ENCODE data around the gene PEX5L. TPM values are rescaled to one million over a fixed set of nuclear protein-coding genes. Genes with fewer than 3 reads are reported as not detected.

Gene PEX5L
- total and polyA plus RNA-seq, 2 donors (not counting 1 experiment from before 2014, with no cell fraction given) = not detected

- H2AFZ ChIP-seq (ENCODE audit: insufficient read depth, low read depth, low read length, poor library complexity, severe bottlenecking) = no peak overlapping the region
- no peak for ATAC-seq (ENCODE audit: low read depth)
- no peak for TF ChIP-seq EZH2 (IDR thresholded peaks at IDR 0.05; ENCODE audit: borderline replicate concordance, insufficient read depth, low read depth, low read length, poor library complexity, severe bottlenecking)
- no peak for TF ChIP-seq CTCF (IDR thresholded peaks at IDR 0.05)
- CTCF ChIA-PET = no interaction called here
- WGBS (ENCODE audit: insufficient coverage) = 67% methylated on average over 1 of the region's 3 CpGs
- no peaks in the 10 kb centered on the region for H3K36me3 ChIP-seq (replicated peaks in 1 of 2; ENCODE audit: control extremely low read depth in 1 of 2, control insufficient read depth in 1 of 2, extremely low read depth in 1 of 2, insufficient read depth in 2 of 2, low read length in 1 of 2)
- H3K79me2 ChIP-seq (ENCODE audit: control insufficient read depth, insufficient read depth, low read length) = no peaks in the 10 kb centered on the region
- H3K4me1 ChIP-seq (ENCODE audit: control insufficient read depth in 2 of 2, insufficient read depth in 2 of 2, low read length in 2 of 2) = no peaks in the 10 kb centered on the region
- intact Hi-C loops (cut with micrococcal nuclease) = no loop called here
- no peak overlapping the region for H3K4me3 ChIP-seq (ENCODE audit: control extremely low read depth in 1 of 5, extremely low read depth in 1 of 5, insufficient read depth in 1 of 5, low read depth in 2 of 5, low read length in 4 of 5)
- H3K27ac ChIP-seq (ENCODE audit: low read length in 2 of 2) = no peak overlapping the region
- POLR2A ChIA-PET = no interaction called here
- H4K20me1 ChIP-seq (ENCODE audit: control insufficient read depth, insufficient read depth, low read length, poor library complexity, severe bottlenecking) = no peaks in the 10 kb centered on the region
- Mint-ChIP-seq H3K9me3 (ENCODE audit: insufficient read depth) (no peaks in the 10 kb centered on the region), H3K27me3 (peaks cover 18% of the 10 kb centered on the region), H3K4me3 (no peak overlapping the region), H3K4me1 (no peaks in the 10 kb centered on the region), H3K27ac (no peak overlapping the region)
- DNase-seq = no peak
- H3K4me2 ChIP-seq (replicated peaks; ENCODE audit: low read depth, low read length, poor library complexity, severe bottlenecking) = no peak overlapping the region
- H3K9me3 ChIP-seq (ENCODE audit: control extremely low read depth in 1 of 3, control insufficient read depth in 2 of 3, insufficient read depth in 1 of 3, low read length in 2 of 3) = no peaks in the 10 kb centered on the region
- H3K27me3 ChIP-seq (replicated peaks in 1 of 4; ENCODE audit: control extremely low read depth in 1 of 4, control insufficient read depth in 3 of 4, insufficient read depth in 4 of 4, low read length in 3 of 4) = peaks cover 0 to 2% (median 0%) of the 10 kb centered on the region in 4 experiments
- H3K9ac ChIP-seq (ENCODE audit: low read length) = no peak overlapping the region
These were observed 194.7 kb downstream of the PEX5L start for GRCh38 chr3:179842061-179842460.

GRCh38 chr3:179840985-179841384, 195.8 kb downstream of the PEX5L start:
- H2AFZ ChIP-seq (ENCODE audit: insufficient read depth, low read depth, low read length, poor library complexity, severe bottlenecking) = no peak overlapping the region
- H3K9ac ChIP-seq (ENCODE audit: low read length) = no peak overlapping the region
- TF ChIP-seq CTCF (IDR thresholded peaks at IDR 0.05) (no peak), EZH2 (IDR thresholded peaks at IDR 0.05; ENCODE audit: borderline replicate concordance, insufficient read depth, low read depth, low read length, poor library complexity, severe bottlenecking) (no peak)
- DNase-seq = no peak
- no peak for ATAC-seq (ENCODE audit: low read depth)
- no peaks in the 10 kb centered on the region for H3K9me3 ChIP-seq (ENCODE audit: control extremely low read depth in 1 of 3, control insufficient read depth in 2 of 3, insufficient read depth in 1 of 3, low read length in 2 of 3)
- no peaks in the 10 kb centered on the region for H3K4me1 Mint-ChIP-seq
- H3K27me3 ChIP-seq (replicated peaks in 1 of 4; ENCODE audit: control extremely low read depth in 1 of 4, control insufficient read depth in 3 of 4, insufficient read depth in 4 of 4, low read length in 3 of 4) = peaks cover 0 to 2% (median 0%) of the 10 kb centered on the region in 4 experiments
- H4K20me1 ChIP-seq (ENCODE audit: control insufficient read depth, insufficient read depth, low read length, poor library complexity, severe bottlenecking) = no peaks in the 10 kb centered on the region
- WGBS (ENCODE audit: insufficient coverage) = 94% methylated on average over 4 of the region's 7 CpGs
- H3K36me3 ChIP-seq (replicated peaks in 1 of 2; ENCODE audit: control extremely low read depth in 1 of 2, control insufficient read depth in 1 of 2, extremely low read depth in 1 of 2, insufficient read depth in 2 of 2, low read length in 1 of 2) = no peaks in the 10 kb centered on the region
- no peak overlapping the region for H3K27ac Mint-ChIP-seq
- H3K27ac ChIP-seq (ENCODE audit: low read length in 2 of 2) = no peak overlapping the region
- no peak overlapping the region for H3K4me2 ChIP-seq (replicated peaks; ENCODE audit: low read depth, low read length, poor library complexity, severe bottlenecking)
- CTCF ChIA-PET = no interaction called here
- intact Hi-C loops (cut with micrococcal nuclease) = no loop called here
- H3K9me3 Mint-ChIP-seq (ENCODE audit: insufficient read depth) = no peaks in the 10 kb centered on the region
- no peak overlapping the region for H3K4me3 ChIP-seq (ENCODE audit: control extremely low read depth in 1 of 5, extremely low read depth in 1 of 5, insufficient read depth in 1 of 5, low read depth in 2 of 5, low read length in 4 of 5)
- no peak overlapping the region for H3K4me3 Mint-ChIP-seq
- no peaks in the 10 kb centered on the region for H3K79me2 ChIP-seq (ENCODE audit: control insufficient read depth, insufficient read depth, low read length)
- peaks cover 18% of the 10 kb centered on the region for H3K27me3 Mint-ChIP-seq
- POLR2A ChIA-PET = no interaction called here
- H3K4me1 ChIP-seq (ENCODE audit: control insufficient read depth in 2 of 2, insufficient read depth in 2 of 2, low read length in 2 of 2) = no peaks in the 10 kb centered on the region
